GM19324 (cell line): ENCODE results near the gene ACAP3.

ENCODE experiments used
- ATAC-seq: cut with Tn5 transposase; IDR thresholded peaks from one replicate; pipeline ENCODE4 v1.9.1; 2021; ENCODE audit warnings: mild to moderate bottlenecking, moderate library complexity; ENCODE audit not compliant: unreplicated experiment, low FRiP score

ACAP3 gene

GRCh38 chr1:1290238-1290731 lies 17.4 kb downstream of the ACAP3 start:
- no peak for ATAC-seq

- ATAC-seq: no peak
These were observed 20.2 kb downstream of the ACAP3 start for GRCh38 chr1:1287288-1288110.

- no peak for ATAC-seq
These were observed 21.1 kb downstream of the ACAP3 start for GRCh38 chr1:1286313-1287261.

GRCh38 chr1:1285611-1286311 lies 22.0 kb downstream of the ACAP3 start:
- ATAC-seq: no peak

GRCh38 chr1:1285102-1285571 lies 22.6 kb downstream of the ACAP3 start:
- ATAC-seq: no peak

GRCh38 chr1:1284221-1285101 lies 23.3 kb downstream of the ACAP3 start:
- no peak for ATAC-seq

GRCh38 chr1:1283821-1284220 lies 23.9 kb downstream of the ACAP3 start:
- no peak for ATAC-seq

GRCh38 chr1:1282998-1283397 lies 24.7 kb downstream of the ACAP3 start:
- ATAC-seq: no peak

GRCh38 chr1:1281533-1282321 lies 26.0 kb downstream of the ACAP3 start:
- no peak for ATAC-seq

GRCh38 chr1:1280782-1281481 lies 26.8 kb downstream of the ACAP3 start:
- ATAC-seq: no peak

- no peak for ATAC-seq
These were observed 28.7 kb downstream of the ACAP3 start for GRCh38 chr1:1279028-1279427.

GRCh38 chr1:1278620-1279019 lies 29.1 kb downstream of the ACAP3 start:
- no peak for ATAC-seq

GRCh38 chr1:1275836-1276235 lies 31.9 kb downstream of the ACAP3 start:
- no peak for ATAC-seq

GRCh38 chr1:1274931-1275431 lies 32.7 kb downstream of the ACAP3 start:
- ATAC-seq: no peak

GRCh38 chr1:1274299-1274930 lies 33.3 kb downstream of the ACAP3 start:
- ATAC-seq: no peak

GRCh38 chr1:1273512-1274298 lies 34.0 kb downstream of the ACAP3 start, which contains the start of gene UBE2J2:
UBE2J2 (minus strand) TSS chr1:1273854; CDS start chr1:1267992, 5,862 bp downstream.
- peak; percentile 82 for ATAC-seq

- peak; percentile 2 for ATAC-seq
These were observed 34.6 kb downstream of the ACAP3 start for GRCh38 chr1:1273209-1273511.
